ENCODE measurements around the gene TSPAN3. TPM values are rescaled to one million over a fixed set of nuclear protein-coding genes. Genes with fewer than 3 reads are reported as not detected.

The TSPAN3 gene
- total RNA-seq: 123 and 187 TPM in 2 replicates

DNA sequence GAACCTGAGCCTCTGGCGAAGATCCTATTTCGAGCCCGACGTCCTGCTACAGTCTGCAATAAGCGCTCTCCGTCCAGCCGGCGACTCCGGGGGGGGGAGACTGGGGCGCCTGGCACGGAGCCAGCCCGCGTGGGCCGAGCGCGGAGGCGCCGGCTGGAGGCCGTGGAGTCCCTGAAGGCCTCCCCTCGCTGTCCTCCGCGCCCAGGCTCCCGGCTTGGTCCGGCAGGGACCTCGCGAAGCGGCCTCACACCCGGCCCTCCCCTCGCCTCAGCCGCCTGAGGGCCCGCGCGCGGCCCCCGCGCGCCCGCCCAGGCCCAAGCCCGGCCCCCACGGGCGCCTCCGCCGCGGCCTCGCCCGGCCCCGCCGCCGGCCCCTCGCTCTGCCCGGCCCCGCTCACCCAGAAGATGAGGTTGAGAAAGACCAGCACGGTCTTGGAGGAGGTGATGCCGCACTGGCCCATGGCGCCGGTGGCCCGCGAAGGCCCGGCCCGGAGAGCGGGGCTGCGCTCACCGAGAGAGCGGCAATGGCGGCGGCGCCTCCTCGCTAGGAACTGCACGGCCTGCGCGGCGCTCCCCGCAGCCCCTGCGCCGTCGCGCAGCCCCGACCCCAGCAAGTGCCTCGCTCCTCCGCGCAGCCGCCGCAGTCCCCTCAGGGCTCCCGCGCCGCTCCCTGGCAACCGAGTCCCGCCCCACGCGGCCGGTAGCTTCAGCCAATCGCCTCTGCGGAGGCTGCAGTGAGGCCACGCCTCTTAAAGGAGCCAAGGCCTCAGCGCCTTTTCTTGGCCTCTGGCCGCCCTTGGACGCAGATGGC, at the start of gene TSPAN3:
TSPAN3 (minus strand) TSS at position 615 of the 810 bp plus-strand sequence; CDS start at position 460, 155 bp downstream.
- H3K27me3 ChIP-seq (ENCODE audit: control insufficient read depth, insufficient read depth, low read length): no peaks in the 10 kb centered on the region
- FAIRE-seq: no peak
- DNase-seq (ENCODE audit: low read depth): peak; percentile 72
- peak within 1 kb of the TSS; percentile 75 for H3K4me3 ChIP-seq (ENCODE audit: low read depth, low read length)
- TF ChIP-seq, protein P1, sequence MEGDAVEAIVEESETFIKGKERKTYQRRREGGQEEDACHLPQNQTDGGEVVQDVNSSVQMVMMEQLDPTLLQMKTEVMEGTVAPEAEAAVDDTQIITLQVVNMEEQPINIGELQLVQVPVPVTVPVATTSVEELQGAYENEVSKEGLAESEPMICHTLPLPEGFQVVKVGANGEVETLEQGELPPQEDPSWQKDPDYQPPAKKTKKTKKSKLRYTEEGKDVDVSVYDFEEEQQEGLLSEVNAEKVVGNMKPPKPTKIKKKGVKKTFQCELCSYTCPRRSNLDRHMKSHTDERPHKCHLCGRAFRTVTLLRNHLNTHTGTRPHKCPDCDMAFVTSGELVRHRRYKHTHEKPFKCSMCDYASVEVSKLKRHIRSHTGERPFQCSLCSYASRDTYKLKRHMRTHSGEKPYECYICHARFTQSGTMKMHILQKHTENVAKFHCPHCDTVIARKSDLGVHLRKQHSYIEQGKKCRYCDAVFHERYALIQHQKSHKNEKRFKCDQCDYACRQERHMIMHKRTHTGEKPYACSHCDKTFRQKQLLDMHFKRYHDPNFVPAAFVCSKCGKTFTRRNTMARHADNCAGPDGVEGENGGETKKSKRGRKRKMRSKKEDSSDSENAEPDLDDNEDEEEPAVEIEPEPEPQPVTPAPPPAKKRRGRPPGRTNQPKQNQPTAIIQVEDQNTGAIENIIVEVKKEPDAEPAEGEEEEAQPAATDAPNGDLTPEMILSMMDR (IDR thresholded peaks at IDR 0.05; ENCODE audit: insufficient read depth, low read length, severe bottlenecking): no peak
- H3K36me3 ChIP-seq (ENCODE audit: control insufficient read depth, insufficient read depth, low read length): no peaks in the 10 kb centered on the region

DNA sequence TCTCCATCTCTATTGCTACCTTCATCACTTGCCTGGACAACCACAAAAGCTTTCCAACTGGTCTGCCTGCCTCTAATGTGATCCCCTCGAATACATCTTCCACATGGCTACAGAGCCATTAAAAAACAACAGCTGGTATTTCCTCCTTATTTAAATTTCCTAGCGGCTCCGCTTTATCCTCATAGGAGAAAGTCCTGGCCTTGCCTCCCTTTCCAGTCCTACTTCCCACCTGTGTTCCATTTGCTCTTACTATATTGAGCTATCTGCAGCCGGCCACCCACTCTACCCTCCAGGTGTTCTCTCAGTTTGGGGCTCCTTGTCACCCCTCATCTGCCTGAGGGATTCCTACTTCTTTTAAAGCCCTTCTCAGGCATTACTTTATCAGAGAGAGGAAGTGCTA, 49.7 kb upstream of the TSPAN3 start:
- H3K27me3 ChIP-seq (ENCODE audit: control insufficient read depth, insufficient read depth, low read length): no peaks in the 10 kb centered on the region
- no peak for DNase-seq (ENCODE audit: low read depth)
- no peak for FAIRE-seq
- TF ChIP-seq, protein P1 (IDR thresholded peaks at IDR 0.05; ENCODE audit: insufficient read depth, low read length, severe bottlenecking): no peak
- no peaks in the 10 kb centered on the region for H3K36me3 ChIP-seq (ENCODE audit: control insufficient read depth, insufficient read depth, low read length)
- H3K4me3 ChIP-seq (ENCODE audit: low read depth, low read length): no peak overlapping the region

- TF ChIP-seq, protein P1 (IDR thresholded peaks at IDR 0.05; ENCODE audit: insufficient read depth, low read length, severe bottlenecking): no peak
- FAIRE-seq: no peak
- Histone ChIP-seq H3K27me3 (ENCODE audit: control insufficient read depth, insufficient read depth, low read length) (no peaks in the 10 kb centered on the region), H3K36me3 (ENCODE audit: control insufficient read depth, insufficient read depth, low read length) (no peaks in the 10 kb centered on the region), H3K4me3 (ENCODE audit: low read depth, low read length) (no peak overlapping the region)
- no peak for DNase-seq (ENCODE audit: low read depth)
Measured at GRCh38 chr15:77119446-77119845, 48.5 kb upstream of the TSPAN3 start.

- Histone ChIP-seq H3K27me3 (ENCODE audit: control insufficient read depth, insufficient read depth, low read length) (no peaks in the 10 kb centered on the region), H3K36me3 (ENCODE audit: control insufficient read depth, insufficient read depth, low read length) (no peaks in the 10 kb centered on the region), H3K4me3 (ENCODE audit: low read depth, low read length) (no peak overlapping the region)
- DNase-seq (ENCODE audit: low read depth): peak; percentile 57
- TF ChIP-seq, protein P1 (IDR thresholded peaks at IDR 0.05; ENCODE audit: insufficient read depth, low read length, severe bottlenecking): peak; percentile 65
- no peak for FAIRE-seq
Measured at GRCh38 chr15:77118882-77119321, 48.0 kb upstream of the TSPAN3 start.

GRCh38 chr15:77115179-77115578, 44.3 kb upstream of the TSPAN3 start:
- TF ChIP-seq, protein P1 (IDR thresholded peaks at IDR 0.05; ENCODE audit: insufficient read depth, low read length, severe bottlenecking): no peak
- no peak for DNase-seq (ENCODE audit: low read depth)

More at GRCh38 chr15:77115179-77115578, 44.3 kb upstream of the TSPAN3 start:
- Histone ChIP-seq H3K36me3 (ENCODE audit: control insufficient read depth, insufficient read depth, low read length) (no peaks in the 10 kb centered on the region), H3K27me3 (ENCODE audit: control insufficient read depth, insufficient read depth, low read length) (no peaks in the 10 kb centered on the region), H3K4me3 (ENCODE audit: low read depth, low read length) (no peak overlapping the region)
- no peak for FAIRE-seq

Data from bronchial epithelial cell (primary cell).